ENCODE data around the gene CELF2. TPM values are rescaled to one million over a fixed set of nuclear protein-coding genes. Genes with fewer than 3 reads are reported as not detected.

Gene CELF2
- total and polyA plus RNA-seq, 2 experiments from 2014 or later: 16.6 to 26.9 TPM

- H3K27me3 ChIP-seq: no peaks in the 10 kb centered on the region
- no peaks in the 10 kb centered on the region for H3K9me2 ChIP-seq (replicated peaks; ENCODE audit: insufficient read depth)
- no peak overlapping the region for H3K4me3 ChIP-seq
- no peak overlapping the region for H3K4me2 ChIP-seq
- WGBS (ENCODE audit: low lambda C conversion rate, missing lambda C conversion rate): 78% methylated on average over 8 of the region's 8 CpGs
- H3K9me3 ChIP-seq (ENCODE audit: low read depth): no peaks in the 10 kb centered on the region
- H2AFZ ChIP-seq: no peak overlapping the region
- H3K79me2 ChIP-seq: no peaks in the 10 kb centered on the region
- H3K27ac ChIP-seq: no peak overlapping the region
- no peaks in the 10 kb centered on the region for H3K36me3 ChIP-seq (replicated peaks; ENCODE audit: insufficient read depth, low read depth)
- DNase-seq (ENCODE audit: low spot score): no peak
- TF ChIP-seq EZH2phosphoT487 (IDR thresholded peaks at IDR 0.05; ENCODE audit: low read depth, severe bottlenecking, unreplicated experiment) (no peak), EZH2 (IDR thresholded peaks at IDR 0.05; ENCODE audit: borderline replicate concordance) (no peak), CTCF (IDR thresholded peaks at IDR 0.05; ENCODE audit: poor library complexity) (no peak)
- no peaks in the 10 kb centered on the region for H4K20me1 ChIP-seq (ENCODE audit: insufficient read depth, poor library complexity, severe bottlenecking)
- no peaks in the 10 kb centered on the region for H3K4me1 ChIP-seq (ENCODE audit: insufficient read depth)
These were observed 319.1 kb downstream of the CELF2 start for GRCh38 chr10:11336722-11337162.

GRCh38 chr10:11337516-11337915 is 319.8 kb downstream of the CELF2 start:
- Histone ChIP-seq H3K27me3 (no peaks in the 10 kb centered on the region), H3K27ac (no peak overlapping the region), H3K4me3 (no peak overlapping the region), H3K4me2 (no peak overlapping the region), H3K79me2 (no peaks in the 10 kb centered on the region), H3K9me2 (replicated peaks; ENCODE audit: insufficient read depth) (no peaks in the 10 kb centered on the region), H2AFZ (no peak overlapping the region), H3K36me3 (replicated peaks; ENCODE audit: insufficient read depth, low read depth) (no peaks in the 10 kb centered on the region), H3K9me3 (ENCODE audit: low read depth) (no peaks in the 10 kb centered on the region), H3K4me1 (ENCODE audit: insufficient read depth) (no peaks in the 10 kb centered on the region), H4K20me1 (ENCODE audit: insufficient read depth, poor library complexity, severe bottlenecking) (no peaks in the 10 kb centered on the region)
- WGBS (ENCODE audit: low lambda C conversion rate, missing lambda C conversion rate): 93% methylated on average over 15 of the region's 15 CpGs
- DNase-seq (ENCODE audit: low spot score): no peak
- no peak for TF ChIP-seq EZH2phosphoT487 (IDR thresholded peaks at IDR 0.05; ENCODE audit: low read depth, severe bottlenecking, unreplicated experiment)
- TF ChIP-seq EZH2 (IDR thresholded peaks at IDR 0.05; ENCODE audit: borderline replicate concordance): no peak
- TF ChIP-seq CTCF (IDR thresholded peaks at IDR 0.05; ENCODE audit: poor library complexity): no peak

GRCh38 chr10:11338160-11338844 is 320.6 kb downstream of the CELF2 start:
- Histone ChIP-seq H3K9me2 (replicated peaks; ENCODE audit: insufficient read depth) (no peaks in the 10 kb centered on the region), H3K27me3 (no peaks in the 10 kb centered on the region), H3K4me1 (ENCODE audit: insufficient read depth) (no peaks in the 10 kb centered on the region), H2AFZ (no peak overlapping the region), H3K36me3 (replicated peaks; ENCODE audit: insufficient read depth, low read depth) (no peaks in the 10 kb centered on the region), H3K9me3 (ENCODE audit: low read depth) (no peaks in the 10 kb centered on the region), H3K27ac (no peak overlapping the region), H3K4me2 (no peak overlapping the region), H3K79me2 (no peaks in the 10 kb centered on the region), H4K20me1 (ENCODE audit: insufficient read depth, poor library complexity, severe bottlenecking) (no peaks in the 10 kb centered on the region), H3K4me3 (no peak overlapping the region)
- TF ChIP-seq CTCF (IDR thresholded peaks at IDR 0.05; ENCODE audit: poor library complexity) (no peak), EZH2 (IDR thresholded peaks at IDR 0.05; ENCODE audit: borderline replicate concordance) (no peak), EZH2phosphoT487 (IDR thresholded peaks at IDR 0.05; ENCODE audit: low read depth, severe bottlenecking, unreplicated experiment) (no peak)
- WGBS (ENCODE audit: low lambda C conversion rate, missing lambda C conversion rate): 96% methylated on average over 10 of the region's 10 CpGs
- no peak for DNase-seq (ENCODE audit: low spot score)

Measured in hepatocyte (in vitro differentiated cells).